ENCODE measurements around the gene KIF12.

DNA sequence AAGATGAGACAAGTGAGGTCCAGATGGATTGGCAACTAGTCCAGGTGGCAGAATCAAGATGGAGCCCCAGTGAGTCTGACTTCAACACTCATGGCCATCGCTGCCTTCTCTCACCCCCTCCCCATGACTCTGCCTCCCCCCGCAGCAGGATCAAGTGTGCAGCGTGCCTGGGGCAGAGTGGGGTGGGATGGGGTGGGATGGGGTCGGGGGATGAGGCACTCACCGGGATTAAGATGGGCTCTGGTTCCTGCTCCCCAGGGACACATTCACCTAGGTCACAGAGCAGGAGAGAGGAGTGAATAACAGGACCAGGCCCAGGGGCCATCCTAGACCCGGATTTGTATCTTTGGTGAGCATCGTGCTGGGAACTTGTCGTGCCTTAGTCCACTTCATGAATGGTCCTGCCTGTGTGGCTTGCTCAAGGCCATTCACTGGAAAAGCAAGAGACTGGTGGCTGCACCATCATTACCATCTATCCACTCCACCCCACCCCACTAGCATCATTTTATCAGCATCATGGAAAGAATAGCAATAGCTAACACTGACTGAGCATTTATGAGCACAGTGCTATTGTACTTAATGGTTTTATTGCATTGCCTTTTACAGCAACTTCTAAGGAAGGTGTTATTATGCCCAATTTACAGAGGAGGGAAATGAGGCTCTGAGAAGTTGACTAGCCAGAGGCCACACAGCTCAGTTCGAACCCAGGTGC is 29.5 kb downstream of the KIF12 start:
- TF ChIP-seq, protein P1, sequence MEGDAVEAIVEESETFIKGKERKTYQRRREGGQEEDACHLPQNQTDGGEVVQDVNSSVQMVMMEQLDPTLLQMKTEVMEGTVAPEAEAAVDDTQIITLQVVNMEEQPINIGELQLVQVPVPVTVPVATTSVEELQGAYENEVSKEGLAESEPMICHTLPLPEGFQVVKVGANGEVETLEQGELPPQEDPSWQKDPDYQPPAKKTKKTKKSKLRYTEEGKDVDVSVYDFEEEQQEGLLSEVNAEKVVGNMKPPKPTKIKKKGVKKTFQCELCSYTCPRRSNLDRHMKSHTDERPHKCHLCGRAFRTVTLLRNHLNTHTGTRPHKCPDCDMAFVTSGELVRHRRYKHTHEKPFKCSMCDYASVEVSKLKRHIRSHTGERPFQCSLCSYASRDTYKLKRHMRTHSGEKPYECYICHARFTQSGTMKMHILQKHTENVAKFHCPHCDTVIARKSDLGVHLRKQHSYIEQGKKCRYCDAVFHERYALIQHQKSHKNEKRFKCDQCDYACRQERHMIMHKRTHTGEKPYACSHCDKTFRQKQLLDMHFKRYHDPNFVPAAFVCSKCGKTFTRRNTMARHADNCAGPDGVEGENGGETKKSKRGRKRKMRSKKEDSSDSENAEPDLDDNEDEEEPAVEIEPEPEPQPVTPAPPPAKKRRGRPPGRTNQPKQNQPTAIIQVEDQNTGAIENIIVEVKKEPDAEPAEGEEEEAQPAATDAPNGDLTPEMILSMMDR (conservative IDR thresholded peaks at IDR 0.05 in 1 of 2, IDR thresholded peaks at IDR 0.05 in 1 of 2; ENCODE audit: low read depth in 1 of 2, low read length in 2 of 2) = no peak
- TF ChIP-seq EZH2 (IDR thresholded peaks at IDR 0.05; ENCODE audit: low read length, missing control alignments) = no peak

Data from fibroblast of lung (primary cell).